ENCODE data around the gene RBM38.
"Not testable (repeated sequence)": the region's sequence is repeated elsewhere in the genome, so short reads cannot be mapped to it uniquely, and the experiment has no call there.

The RBM38 gene

DNA sequence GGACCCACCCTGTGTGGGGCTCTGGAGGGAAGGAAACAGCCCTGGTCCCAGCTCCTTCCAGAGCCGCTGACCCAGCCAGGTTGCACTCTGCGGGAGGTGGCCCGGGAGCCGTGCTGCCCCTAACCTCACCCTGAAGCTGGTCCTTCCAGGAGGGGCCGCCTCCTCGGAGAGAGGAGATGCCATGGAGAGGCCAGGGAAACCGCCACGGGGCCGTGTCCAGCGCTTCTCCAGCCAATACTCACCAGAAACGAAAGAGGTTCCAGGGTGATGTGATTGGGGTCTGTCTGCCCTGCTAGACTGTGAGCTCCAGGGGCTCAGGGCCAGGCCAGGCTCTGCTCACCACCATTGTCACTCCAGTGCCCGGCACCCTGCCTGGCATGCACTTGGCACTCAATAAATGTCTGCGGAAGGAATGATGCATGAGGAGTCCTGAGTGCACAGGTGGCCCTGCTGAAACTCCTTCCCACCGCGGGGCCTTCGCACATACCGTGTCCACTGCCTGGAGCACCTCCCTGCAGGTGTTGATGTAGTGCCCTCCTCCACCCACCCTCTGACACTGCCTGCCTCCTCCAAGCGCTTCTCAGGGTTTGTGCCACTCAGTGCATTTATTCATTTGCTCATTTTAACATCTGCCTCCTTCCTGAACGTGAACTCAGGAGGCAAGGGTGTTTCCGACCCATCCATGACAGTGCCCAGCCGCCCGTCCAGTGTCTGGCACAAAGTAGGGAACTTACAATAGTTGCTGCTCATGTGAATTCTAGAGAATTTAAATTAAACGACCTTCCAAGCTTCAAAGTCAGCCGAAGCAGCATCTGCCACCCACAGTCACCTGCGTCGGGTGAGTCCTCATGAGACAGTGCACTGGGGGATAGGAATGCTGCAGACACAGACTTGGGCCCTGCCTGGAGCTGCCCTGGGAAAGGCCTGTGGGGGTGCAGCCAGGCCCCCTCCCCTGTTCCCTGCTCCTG lies 30.3 kb downstream of the RBM38 start:
- no peak for DNase-seq

DNA sequence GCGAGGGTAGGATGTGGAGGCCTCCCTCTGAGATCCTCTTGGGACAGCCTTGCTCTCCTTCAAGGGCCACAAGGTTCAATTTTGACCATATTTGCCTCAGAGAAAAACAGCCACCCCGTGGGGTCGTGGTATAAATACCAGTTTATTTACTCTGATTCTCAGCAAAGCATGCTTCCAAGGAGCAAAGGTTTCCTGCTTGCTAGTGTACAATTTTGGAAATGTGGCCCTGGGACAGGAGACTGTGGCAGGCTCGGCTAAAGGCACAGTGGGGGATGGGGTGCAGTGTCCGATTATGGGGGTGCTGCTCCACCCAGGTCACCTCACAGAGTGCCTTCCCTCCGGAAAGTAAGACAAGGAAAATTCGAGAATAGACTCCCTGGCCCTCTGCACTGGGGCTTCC lies 31.1 kb downstream of the RBM38 start:
- DNase-seq = no peak

DNA sequence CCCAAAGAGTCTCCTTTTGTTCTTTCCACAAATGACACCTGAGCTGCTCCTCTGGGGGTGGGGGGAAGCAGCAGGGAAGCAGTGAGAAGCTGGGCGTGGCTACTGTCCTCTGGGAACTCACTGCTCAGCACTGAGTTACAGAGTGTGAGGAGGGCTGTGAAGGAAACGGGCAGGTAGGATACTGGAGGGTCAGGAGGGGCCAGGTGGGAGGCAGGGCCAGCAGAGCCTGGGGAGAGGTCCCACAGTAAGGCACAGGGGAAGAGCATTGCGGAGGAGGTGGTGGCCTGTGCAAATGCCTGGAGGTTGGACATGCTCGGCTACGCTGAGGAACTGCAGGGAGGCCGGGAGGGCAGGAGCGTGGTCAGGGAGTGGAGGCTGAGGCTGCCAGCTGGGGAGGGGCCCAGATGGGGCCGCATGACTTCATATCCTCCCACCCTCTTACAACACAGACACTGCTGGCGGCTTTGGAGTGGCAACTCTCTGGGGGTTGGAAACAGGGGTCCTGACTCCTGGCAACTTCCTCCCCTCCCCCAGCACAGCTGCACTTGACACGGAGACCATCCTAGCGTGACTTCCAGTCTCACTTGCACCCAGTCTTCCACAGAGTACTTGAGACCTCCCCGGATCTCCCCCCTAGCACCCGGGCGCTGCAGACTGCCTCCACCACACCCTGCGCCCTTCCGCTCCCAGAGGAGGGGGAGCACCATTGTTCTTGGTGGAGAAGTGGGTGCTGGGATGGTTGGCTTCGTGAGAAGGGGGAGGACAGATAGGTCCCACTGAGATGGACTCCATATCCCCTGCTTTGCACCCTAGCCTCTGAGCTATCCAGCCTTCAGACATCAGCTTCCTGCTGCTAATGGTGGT lies 34.2 kb downstream of the RBM38 start:
- DNase-seq = no peak

DNA sequence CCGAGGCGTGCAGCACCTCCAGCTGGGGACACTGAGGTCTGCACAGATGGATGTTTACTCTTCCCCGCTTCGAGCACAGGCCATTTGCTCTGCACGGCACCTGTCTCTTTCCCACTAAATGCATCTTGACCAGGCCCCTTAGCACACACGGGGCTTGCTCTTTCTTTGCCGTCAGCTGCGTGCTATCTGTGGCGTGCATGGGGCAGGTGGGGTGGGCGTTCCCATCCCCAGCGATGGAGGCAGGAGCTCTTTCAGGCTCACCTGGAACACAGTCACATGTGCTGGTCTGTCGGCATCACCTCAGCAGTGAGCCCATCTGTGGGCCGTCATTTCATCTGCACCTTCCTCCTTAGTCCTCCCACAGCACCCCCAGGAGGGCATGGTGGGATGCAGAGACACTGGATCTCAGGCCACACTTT lies 35.1 kb downstream of the RBM38 start:
- DNase-seq = no peak

DNA sequence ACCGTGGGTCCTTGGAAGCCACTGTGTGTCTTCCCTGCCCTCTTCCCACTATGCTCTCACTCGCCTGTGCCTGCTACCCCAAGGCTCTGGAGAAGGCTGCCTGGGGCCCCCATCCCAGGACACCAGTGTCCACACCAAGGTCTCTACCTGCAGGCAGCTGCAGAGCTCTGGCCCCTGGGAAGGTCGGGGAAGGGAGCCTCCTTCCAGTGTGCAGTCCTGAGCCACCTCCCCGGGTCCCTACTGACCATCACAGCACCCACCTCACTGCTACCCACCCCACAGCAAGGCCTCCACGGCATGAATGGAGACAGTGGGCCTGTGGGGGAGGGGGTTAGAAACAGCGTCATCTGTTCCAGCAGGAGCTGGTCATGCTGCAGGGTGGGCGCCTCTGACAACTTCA lies 35.6 kb downstream of the RBM38 start:
- DNase-seq = no peak

DNA sequence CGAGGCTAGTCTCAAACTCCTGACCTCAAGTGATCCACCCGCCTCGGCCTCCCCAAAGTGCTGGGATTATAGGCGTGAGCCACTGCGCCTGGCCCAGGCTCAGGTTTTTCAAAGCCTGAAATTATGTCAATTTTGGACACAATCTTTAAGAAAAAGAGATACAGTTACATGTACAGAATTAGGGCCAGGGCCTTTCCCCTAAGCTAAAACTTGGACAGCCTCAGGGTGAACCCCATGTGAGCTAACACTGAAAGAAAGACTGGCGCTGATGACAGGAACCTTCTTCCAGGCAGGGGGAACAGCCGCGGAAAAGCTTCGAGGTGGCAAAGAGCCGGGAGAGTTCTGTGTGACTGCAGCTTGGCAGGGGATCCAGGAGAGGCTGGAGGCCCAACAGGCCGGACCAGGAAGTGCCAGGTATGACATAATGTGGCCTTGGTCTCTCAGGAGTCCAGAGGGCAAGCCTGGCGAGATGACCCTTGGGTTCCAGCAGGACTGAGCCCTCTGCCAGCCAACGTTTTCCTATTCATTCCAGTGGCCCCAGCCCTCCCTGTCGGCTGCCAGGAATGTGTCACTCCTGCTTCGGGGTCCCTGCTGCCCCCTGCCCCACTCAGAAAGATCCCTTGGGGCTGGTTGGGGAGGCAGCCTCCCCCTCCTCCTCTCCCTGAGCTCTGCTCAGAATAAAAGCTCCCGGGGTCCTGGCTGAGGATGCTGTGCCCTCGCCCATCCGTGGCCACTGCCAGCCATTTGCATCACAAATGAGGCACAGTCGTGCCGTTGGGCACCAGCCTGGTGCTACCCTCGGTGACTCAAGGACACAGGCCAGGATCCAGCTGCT lies 37.3 kb downstream of the RBM38 start:
- no peak for DNase-seq

DNA sequence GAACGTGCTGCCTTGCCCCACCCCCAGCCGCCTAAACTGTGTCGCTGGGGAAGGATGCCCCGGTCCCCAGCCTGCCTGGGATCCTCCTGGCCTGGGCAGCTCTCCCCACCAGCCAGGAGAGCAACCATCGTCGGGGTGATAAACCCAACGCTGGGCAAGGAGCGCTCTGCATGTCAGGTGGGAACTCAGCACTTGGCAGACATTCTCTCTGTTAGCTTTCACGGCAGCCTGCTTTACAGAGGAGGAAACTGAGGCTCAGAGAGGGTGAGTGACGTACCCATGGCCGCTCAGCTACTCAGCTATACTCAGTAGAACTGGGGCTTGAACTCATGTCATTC lies 37.9 kb downstream of the RBM38 start:
- no peak for DNase-seq

DNA sequence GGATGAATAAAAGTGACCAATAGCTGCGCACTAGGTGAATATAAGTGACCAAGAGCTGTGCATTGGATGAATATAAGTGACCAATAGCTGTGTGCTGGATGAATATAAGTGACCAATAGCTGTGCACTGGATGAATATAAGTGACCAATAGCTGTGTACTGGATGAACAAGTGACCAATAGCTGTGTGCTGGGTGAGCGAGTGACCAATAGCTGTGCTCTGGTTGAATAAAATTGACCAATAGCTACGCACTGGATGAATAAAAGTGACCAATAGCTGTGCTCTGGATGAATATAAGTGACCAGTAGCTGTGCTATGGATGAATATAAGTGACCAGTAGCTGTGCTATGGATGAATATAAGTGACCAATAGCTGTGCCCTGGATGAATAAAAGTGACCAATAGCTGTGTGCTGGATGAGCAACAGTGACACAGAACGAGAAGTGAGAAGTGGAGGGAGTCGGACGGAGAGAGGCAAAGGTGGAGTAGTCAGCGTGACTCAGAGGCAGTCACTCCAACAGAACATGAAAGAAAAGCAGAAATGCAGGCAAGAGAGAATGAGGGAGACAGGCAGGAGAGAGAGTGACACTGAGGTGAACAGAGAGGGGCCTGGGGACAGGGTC lies 38.5 kb downstream of the RBM38 start:
- DNase-seq = no peak

DNA sequence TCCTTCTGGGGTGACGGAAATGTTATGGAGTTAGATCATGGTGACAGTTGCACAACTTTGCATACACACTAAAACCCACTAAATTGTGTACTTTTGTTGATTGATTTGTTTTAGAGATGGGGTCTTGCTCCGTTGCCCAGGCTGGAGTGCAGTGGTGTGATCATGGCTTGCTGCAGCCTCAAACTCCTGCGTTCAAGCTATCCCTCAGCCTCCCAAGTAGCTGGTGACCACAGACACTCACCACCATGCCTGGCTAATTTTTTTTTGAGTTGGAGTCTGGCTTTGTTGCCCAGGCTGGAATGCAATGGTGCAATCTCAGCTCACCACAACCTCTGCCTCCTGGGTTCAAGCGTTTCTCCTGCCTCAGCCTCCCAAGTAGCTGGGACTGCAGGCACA lies 39.0 kb downstream of the RBM38 start:
- not testable (repeated sequence) for DNase-seq

DNA sequence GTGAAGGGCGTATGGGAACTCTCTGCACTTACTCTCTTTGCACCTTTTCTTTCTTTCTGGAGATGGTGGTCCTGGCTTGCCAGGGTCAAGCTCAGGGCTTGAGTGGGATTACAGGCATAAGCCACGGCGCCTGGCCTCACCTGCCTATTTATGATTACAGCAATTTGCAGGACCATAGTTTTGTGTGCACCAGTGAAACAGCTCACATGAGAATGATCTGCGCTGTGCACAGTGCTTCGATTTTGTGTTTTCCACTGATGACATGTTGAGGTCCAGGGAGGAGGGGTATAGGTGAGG lies 40.3 kb downstream of the RBM38 start:
- no peak for DNase-seq

DNA sequence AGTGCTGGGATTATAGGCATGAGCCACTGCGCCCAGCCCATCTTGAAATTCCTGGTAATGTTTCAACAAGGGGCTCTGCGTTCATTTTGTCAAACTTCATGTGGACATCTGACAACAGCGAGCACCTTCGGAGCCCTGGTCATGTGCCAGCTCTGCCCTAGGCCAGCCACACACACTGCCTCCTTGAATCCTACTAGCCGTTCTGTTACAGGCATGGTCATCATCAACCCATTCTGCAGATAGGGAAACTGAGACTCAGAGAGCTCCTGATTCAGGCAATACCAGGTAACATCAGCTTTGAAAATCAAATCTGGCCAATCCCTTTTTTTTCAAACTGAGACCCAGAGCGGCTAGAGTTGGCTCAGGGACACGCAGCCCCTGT lies 41.3 kb downstream of the RBM38 start:
- no peak for DNase-seq

DNA sequence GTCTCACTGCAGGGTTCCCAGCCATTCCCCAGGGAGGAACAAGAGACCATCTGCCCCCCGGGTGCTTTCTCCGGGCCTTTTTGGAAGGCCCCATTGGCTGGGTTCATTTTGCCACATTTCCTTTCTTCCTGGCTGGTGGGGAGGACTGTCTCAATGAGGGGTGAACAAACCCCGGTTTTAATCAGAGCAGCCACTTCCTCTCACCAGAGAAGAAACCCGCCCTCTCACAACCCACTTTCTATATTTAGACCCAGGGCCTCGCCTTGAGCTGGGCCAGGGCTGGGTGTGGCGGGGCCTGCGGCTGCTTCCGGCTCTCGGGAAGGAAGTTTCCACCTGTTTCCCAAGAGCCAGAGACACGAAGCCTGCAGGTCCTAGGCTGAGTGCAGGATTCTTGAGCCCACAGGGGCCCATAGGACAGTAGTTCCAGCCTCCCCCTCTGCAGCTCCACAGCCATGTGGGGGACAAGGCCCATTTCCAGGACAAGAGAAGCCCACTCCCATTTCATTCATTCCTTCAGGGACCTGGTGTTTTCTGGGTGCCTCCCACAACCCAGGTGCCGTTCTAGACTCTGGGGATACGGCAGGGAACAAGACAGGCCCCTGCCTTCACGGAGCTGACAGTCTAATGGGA lies 41.8 kb downstream of the RBM38 start:
- peak; percentile 76 for DNase-seq

DNA sequence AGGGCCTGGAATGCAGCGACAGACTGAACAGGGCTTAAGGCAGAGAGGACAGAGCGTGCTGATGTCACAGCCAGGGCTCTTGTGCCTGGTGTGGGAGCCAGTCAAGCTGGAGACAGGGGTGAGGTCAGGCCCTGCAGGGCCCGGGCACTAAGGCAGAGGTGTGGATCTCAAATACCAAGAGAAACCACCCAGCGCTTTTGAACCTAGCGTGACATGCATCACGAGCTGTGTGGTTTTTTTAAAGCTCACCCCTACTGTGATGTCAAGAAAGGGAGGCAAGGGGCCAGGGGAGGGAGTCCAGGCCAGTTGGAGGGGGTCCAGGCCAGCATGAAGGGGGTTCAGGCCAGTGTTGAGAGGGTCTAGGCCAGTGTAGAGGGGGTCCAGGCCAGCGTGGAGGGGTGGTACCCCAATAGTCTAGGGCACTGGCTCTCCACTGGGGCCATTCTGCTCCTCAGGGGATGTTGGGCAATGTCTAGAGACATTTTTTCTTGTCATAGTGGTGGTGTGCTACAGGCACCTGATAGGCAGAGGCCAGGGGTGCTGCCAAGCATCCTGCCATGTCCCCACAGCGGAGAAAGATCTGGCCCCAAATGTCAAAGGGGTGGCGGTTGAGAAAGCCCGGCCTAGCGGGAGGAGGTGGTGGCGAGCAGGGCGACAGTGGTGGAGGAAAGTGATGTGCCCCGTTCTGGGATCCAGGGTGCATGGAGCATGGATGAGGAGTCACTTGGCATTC lies 42.6 kb downstream of the RBM38 start:
- DNase-seq = no peak

DNA sequence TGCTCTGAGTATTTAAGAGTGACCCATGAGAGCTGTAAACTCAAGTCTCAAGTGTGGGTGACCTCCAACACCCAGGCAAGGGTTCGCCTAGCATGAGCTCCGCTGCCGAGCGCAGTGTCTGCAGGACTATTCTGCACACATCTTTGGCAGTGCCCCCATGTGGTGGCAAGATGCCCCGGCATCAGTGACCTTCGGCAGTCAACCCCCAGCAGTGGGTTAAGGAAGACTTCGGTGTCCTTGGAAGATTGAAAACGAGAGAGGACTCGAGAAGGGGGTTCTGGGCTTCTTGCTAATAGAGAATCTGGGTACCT lies 43.1 kb downstream of the RBM38 start:
- DNase-seq = peak; percentile 45

DNA sequence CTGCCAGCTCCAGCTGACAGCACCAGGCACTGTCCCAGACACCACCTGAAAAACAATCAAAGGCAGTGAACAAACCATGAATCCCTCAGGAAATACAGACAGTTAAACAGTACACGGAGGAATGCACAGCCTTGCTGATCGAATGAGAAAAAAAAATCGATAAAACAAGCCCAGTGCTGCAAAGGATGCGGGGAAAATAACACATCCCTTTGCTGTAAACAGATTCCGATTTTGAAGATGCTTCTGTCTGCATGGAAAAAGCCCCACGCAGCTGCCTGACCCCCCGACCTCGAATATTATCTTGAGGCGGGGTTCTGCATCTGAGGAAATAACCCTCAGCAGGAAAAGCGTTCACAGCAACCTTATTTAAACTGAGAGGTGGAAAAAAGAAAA lies 43.9 kb downstream of the RBM38 start:
- DNase-seq = no peak

DNA sequence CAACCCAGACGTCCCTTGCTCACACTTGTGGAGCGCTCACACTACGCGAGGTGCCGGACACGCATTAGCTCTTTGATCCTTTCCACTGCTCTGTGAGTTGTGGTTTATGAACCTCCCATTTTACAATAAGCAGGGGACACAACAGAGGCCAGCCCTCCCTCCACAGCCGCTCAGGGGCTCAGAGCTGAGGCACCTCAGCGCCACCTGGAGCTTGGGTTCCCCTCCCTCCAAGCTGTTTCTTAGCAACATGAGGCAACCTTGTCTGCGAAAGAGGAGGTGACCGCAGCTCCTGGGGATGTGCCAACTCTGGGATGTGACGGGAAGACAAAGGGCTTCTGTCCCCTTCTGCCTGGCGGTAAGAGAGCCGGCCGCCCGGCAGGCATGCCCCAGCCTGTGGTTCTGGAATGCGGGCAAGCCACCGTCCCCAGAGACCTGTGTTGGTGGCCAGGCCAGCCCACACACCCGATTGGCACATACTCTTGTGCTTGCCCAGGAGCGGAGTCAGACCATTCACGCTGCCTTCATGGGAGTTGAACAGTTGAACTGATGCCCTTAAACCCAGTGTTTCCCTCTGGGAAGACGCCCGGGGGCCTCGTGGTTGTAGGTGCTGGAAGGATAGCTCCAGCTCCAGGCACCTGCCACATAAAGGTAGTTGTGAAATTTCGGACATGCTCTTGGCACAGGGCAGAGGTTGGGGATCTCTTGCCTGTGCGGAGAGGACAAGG lies 44.5 kb downstream of the RBM38 start:
- peak; percentile 40 for DNase-seq

DNA sequence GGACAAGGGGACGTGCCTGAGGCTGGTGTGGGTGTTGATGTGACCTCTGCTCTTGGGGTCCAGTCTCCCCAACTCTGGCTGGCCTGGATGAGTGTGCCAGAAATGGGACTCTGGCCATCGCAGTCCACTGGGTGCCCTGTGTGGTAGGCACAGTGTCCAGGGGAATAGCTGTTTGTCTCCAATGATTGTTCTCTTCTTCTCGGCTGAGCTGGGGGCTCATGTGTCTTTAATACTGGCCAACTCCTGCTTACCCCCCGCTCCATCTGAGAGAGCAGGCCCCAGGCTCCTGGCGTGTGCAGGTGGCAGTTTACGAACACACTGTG lies 45.0 kb downstream of the RBM38 start:
- DNase-seq = no peak

DNA sequence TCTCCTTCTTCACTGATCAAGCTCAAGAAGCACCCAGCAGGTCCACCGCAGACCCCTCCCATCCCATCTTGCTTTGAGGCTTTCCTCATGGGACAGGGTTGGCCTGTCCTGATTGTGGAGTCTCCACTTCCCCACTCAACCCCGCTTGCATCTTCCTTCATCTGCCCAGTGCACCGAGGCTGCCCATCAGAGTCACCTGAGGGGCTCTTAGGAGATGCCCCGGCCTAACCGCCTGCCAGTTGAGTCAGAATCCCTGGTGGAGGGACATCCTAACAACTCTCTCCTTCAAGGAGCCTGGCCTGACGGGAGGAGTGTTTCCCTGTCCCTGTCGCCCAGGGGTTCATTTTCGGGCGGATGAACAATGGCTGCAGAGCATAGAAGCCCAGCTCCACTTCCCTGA lies 46.1 kb downstream of the RBM38 start:
- DNase-seq = no peak

DNA sequence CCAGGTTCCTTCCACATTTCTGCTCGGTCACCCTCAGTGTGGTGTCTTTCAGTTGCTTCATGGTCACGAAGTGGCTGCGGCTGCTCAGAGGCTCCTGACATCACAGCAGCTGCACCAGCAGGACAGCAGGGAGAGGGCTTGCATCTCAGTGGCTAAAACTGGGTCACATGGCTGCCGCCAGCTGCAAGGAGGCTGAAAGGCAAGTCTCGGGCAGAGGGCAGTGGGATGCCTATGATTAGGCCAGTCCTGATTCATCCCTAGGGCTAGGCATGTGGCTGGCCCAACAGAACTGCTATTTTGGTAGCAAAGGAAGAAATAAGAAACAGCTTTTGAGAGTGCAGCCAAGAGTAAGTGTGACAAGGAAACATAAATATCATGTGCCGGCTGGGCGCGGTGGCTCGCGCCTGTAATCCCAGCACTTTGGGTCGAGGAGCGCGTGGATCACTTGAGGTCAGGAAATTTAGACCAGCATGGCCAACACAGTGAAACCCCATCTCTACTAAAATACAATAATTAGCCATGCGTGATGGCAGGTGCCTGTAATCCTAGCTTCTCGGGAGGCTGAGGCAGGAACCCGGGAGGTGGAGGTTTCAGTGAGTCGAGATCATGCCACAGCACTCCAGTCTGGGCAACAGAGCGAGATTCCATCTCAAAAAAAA lies 46.6 kb downstream of the RBM38 start:
- DNase-seq = no peak

DNA sequence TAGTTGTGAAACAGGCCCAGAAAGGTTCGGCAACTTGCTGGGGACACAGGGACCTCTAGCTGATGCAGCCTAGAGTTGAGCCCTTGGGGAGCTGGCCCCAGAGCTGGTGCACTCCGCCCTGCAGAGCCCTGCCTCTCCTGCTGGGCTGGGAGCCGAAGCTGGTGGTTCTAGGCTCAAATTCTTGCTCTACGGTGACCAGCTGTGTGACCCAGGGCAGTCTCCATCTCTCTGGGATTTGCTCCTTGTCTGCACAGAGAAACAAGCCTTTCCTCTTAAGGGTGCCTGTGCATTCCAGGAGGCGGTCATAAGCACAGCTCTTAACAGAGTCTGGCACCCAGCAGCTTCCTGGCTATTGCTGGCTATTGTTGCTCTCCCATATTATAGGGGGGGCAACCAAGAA lies 47.4 kb downstream of the RBM38 start:
- DNase-seq = no peak

DNA sequence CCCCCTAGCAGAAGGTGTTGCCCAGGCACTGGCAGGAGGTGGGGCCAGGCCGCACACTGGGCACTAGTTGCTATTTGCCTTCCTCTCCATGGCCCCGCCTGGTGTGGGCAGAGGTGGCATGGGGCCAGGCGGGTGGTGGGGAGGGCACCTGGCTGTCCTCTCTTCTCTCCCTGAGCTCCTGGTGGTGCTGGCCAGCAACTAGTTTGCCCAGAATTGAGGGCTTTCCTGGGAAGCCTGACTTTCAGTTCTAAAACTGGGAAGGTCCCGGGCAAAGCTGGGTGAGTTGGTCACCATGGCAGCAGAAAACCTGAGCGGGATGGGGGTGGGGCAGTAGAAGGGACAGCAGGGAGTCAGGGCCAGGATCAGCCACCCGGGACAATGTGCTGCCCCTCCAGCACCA lies 48.2 kb downstream of the RBM38 start:
- DNase-seq = no peak

Measured in stimulated activated CD8-positive, alpha-beta memory T cell treated with anti-CD3 and anti-CD28 coated beads, Interleukin-4, amount 100 ng/mL, for 48 hours (primary cell).